ENCODE results near the gene CEPT1. TPM values are rescaled to one million over a fixed set of nuclear protein-coding genes. Genes with fewer than 3 reads are reported as not detected.

CEPT1 gene
- total RNA-seq, 1 experiment from 2014 or later = 33.0 TPM

DNA sequence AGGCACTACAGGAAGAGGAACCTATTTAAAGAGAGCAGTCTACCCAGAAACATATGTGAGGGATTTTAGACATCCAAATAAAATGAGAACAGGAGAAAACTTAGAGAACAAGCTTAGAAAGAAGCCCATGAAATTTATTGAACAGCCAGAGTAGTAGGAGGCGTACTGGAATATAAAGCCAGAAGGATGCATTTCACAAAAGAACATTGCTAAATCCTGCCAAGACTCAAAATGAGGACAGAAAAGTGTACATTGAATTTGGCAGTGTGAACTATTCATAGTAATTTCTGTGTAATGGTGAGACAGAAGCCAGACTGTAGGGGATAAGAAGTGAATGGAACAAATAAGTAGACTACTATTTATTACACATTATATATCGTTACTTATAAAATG is 22.5 kb downstream of the CEPT1 start:
- H3K4me1 Mint-ChIP-seq = no peaks in the 10 kb centered on the region
- H3K18ac ChIP-seq (ENCODE audit: insufficient read length, low read depth, low read length) = no peak overlapping the region
- TF ChIP-seq CTCF (conservative IDR thresholded peaks at IDR 0.05) = no peak
- H2BK15ac ChIP-seq (ENCODE audit: low read depth, low read length) = no peak overlapping the region
- peaks cover 4 to 18% (median 10%) of the 10 kb centered on the region in 3 experiments; a peak in 4 of 7 replicates for H3K36me3 Mint-ChIP-seq (ENCODE audit: insufficient read depth in 1 of 3, low read depth in 3 of 3)
- no peak overlapping the region for H2BK5ac ChIP-seq (ENCODE audit: insufficient read length, low read length)
- no peaks in the 10 kb centered on the region for H3K9me3 ChIP-seq (ENCODE audit: control insufficient read depth, low read depth, low read length)
- H3K79me2 ChIP-seq (ENCODE audit: insufficient read depth, low read length) = no peaks in the 10 kb centered on the region
- H3K23me2 ChIP-seq (ENCODE audit: insufficient read length, low read depth, low read length, poor library complexity, severe bottlenecking) = no peaks in the 10 kb centered on the region
- H3K23ac ChIP-seq (ENCODE audit: insufficient read length, low read depth, low read length) = no peak overlapping the region
- no peak overlapping the region for H3K14ac ChIP-seq (ENCODE audit: insufficient read depth, low read length)
- WGBS (ENCODE audit: extremely low coverage, insufficient read length, low lambda C conversion rate) = no CpG with 5 or more reads among the region's 2 CpGs
- H3K27ac Mint-ChIP-seq = no peak overlapping the region
- H3K27me3 Mint-ChIP-seq (ENCODE audit: low read depth) = no peaks in the 10 kb centered on the region
- H4K20me1 ChIP-seq (ENCODE audit: control insufficient read depth, insufficient read depth, insufficient read length) = no peaks in the 10 kb centered on the region
- no peak overlapping the region for H2BK20ac ChIP-seq (ENCODE audit: low read depth, low read length, poor library complexity, severe bottlenecking)
- no peak overlapping the region for H4K8ac ChIP-seq (replicated peaks; ENCODE audit: insufficient read length, low read depth, low read length)
- no peaks in the 10 kb centered on the region for H3K9me3 Mint-ChIP-seq
- no peak overlapping the region for H3T11ph ChIP-seq (ENCODE audit: low read length)
- H2BK12ac ChIP-seq (ENCODE audit: insufficient read length, low read depth, low read length) = no peak overlapping the region
- no peak overlapping the region for H4K5ac ChIP-seq (ENCODE audit: insufficient read length, low read depth, low read length)
- H2AK5ac ChIP-seq (ENCODE audit: insufficient read length, low read length) = no peak overlapping the region
- no peak overlapping the region for H4K91ac ChIP-seq (ENCODE audit: insufficient read length, low read depth, low read length)
- no peaks in the 10 kb centered on the region for H3K79me1 ChIP-seq (ENCODE audit: insufficient read depth, low read depth, low read length, poor library complexity, severe bottlenecking)
- H2AFZ ChIP-seq (ENCODE audit: low read length) = no peak overlapping the region
- H3K4me1 ChIP-seq (ENCODE audit: insufficient read depth, low read length) = no peaks in the 10 kb centered on the region
- no peak overlapping the region for H3K4me3 Mint-ChIP-seq
- DNase-seq = no peak
- H3K27ac ChIP-seq (ENCODE audit: insufficient read length, low read depth, low read length) = no peak overlapping the region
- H3K27me3 ChIP-seq (ENCODE audit: insufficient read depth, low read length) = no peaks in the 10 kb centered on the region
- H3K56ac ChIP-seq (ENCODE audit: insufficient read length, low read depth, low read length) = no peak overlapping the region
- H3K9ac ChIP-seq (ENCODE audit: extremely low read depth, insufficient read length, low read length) = no peak overlapping the region
- no peak overlapping the region for H2BK120ac ChIP-seq (ENCODE audit: low read depth, low read length, poor library complexity, severe bottlenecking)
- H3K4ac ChIP-seq (ENCODE audit: low read depth, low read length) = no peak overlapping the region
- H3K4me2 ChIP-seq (ENCODE audit: insufficient read depth, insufficient read length, low read length) = no peak overlapping the region

Measured in H9 (cell line).